DND-41 (cell line): ENCODE results near the gene CPSF6.
"Not testable (repeated sequence)": the region's sequence is repeated elsewhere in the genome, so short reads cannot be mapped to it uniquely, and the experiment has no call there.

Experiments used
- EZH2 ChIP-seq: IDR thresholded peaks from 3 replicates; pipeline ENCODE4 v1.6.1; 2012; ENCODE audit warnings: borderline replicate concordance, low read depth, mild to moderate bottlenecking, moderate library complexity, low read length, inconsistent platforms; ENCODE audit not compliant: severe bottlenecking
- TF ChIP-seq, protein P1 (sequence below): IDR thresholded peaks from 2 replicates; pipeline ENCODE4 v1.5.1; 2012; ENCODE audit warnings: borderline replicate concordance, low read length, moderate library complexity, mild to moderate bottlenecking; ENCODE audit not compliant: poor library complexity, severe bottlenecking; ENCODE audit errors: extremely low read depth

DNA sequence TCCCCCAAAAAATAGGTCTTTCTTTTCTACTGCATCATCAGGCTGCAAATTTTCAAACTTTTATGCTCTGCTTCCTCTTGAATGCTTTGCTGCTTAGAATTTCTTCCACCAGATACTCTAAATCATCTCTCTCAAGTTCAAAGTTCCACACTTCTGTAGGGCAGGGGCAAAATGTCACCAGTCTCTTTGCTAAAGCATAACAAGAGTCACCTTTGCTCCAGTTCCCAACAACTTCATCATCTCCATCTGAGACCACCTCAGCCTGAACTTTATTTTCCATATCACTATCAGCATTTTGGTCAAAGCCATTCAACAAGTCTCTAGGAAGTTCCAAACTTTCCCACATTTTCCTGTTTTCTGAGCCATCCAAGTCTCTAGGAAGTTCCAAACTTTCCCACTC, 77.4 kb downstream of the CPSF6 start:
- TF ChIP-seq, protein P1, sequence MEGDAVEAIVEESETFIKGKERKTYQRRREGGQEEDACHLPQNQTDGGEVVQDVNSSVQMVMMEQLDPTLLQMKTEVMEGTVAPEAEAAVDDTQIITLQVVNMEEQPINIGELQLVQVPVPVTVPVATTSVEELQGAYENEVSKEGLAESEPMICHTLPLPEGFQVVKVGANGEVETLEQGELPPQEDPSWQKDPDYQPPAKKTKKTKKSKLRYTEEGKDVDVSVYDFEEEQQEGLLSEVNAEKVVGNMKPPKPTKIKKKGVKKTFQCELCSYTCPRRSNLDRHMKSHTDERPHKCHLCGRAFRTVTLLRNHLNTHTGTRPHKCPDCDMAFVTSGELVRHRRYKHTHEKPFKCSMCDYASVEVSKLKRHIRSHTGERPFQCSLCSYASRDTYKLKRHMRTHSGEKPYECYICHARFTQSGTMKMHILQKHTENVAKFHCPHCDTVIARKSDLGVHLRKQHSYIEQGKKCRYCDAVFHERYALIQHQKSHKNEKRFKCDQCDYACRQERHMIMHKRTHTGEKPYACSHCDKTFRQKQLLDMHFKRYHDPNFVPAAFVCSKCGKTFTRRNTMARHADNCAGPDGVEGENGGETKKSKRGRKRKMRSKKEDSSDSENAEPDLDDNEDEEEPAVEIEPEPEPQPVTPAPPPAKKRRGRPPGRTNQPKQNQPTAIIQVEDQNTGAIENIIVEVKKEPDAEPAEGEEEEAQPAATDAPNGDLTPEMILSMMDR, result not testable (repeated sequence)
- not testable (repeated sequence) for TF ChIP-seq EZH2
